ENCODE results near the gene LRTM1.

GRCh38 chr3:54932606-54933005 is 4.7 kb upstream of the LRTM1 start:
- TF ChIP-seq EZH2phosphoT487 (IDR thresholded peaks at IDR 0.05; ENCODE audit: borderline replicate concordance) (no peak), EGR1 (IDR thresholded peaks at IDR 0.05; ENCODE audit: low read depth) (no peak), CTCF (IDR thresholded peaks at IDR 0.05 in 2 of 3, conservative IDR thresholded peaks at IDR 0.05 in 1 of 3; ENCODE audit: borderline replicate concordance in 1 of 3, insufficient read depth in 1 of 3, low read depth in 2 of 3, low read length in 2 of 3) (no peak)

All from HCT116 (cell line).